RKO (cell line): ENCODE data around the gene HSPB9.

Experiments used
- DNase-seq: peaks from one replicate; pipeline ENCODE4 v3.0.0-alpha.2; 2016; ENCODE audit warnings: low spot score

The HSPB9 gene, protein sequence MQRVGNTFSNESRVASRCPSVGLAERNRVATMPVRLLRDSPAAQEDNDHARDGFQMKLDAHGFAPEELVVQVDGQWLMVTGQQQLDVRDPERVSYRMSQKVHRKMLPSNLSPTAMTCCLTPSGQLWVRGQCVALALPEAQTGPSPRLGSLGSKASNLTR

DNA sequence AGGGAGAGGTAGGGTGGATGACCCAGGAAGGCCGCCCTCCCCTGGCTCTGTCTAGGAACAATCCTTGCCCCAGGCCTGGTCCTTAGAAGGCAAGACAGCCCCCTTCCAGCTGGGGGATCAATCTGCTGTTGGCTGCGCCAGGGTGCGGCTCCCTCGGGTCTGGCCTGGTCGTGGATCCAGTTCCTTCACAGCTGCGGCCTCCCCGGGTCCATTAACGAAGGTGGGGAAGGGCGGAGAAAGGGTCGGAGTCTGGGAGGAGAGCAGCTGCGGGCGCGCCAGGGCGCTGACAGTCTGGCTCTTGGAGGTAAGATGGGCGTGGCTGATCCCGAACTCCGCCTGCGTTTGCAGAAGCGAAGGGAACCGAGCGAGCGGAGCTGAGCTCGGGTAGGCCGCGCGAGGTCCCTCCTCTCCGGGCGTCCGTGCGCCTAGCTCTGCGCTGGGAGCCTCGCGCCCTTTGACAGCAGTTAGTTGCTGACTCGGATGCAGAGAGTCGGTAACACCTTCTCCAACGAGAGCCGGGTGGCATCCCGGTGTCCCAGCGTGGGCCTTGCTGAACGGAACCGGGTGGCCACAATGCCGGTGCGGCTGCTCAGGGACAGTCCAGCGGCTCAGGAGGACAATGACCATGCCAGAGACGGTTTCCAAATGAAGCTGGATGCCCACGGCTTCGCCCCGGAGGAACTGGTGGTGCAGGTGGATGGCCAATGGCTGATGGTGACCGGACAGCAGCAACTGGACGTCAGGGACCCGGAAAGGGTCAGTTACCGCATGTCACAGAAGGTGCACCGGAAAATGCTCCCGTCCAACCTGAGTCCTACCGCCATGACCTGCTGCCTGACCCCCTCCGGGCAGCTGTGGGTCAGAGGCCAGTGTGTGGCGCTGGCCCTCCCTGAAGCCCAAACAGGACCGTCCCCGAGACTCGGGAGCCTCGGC lies at the start of gene HSPB9:
Gene HSPB9, plus strand, starts transcription at position 434 of the 933 bp plus-strand sequence. Its CDS starts 47 bp downstream, at position 481.
- no peak for DNase-seq

GRCh38 chr17:42075789-42076188 lies 46.8 kb upstream of the HSPB9 start:
- DNase-seq, result no peak

DNA sequence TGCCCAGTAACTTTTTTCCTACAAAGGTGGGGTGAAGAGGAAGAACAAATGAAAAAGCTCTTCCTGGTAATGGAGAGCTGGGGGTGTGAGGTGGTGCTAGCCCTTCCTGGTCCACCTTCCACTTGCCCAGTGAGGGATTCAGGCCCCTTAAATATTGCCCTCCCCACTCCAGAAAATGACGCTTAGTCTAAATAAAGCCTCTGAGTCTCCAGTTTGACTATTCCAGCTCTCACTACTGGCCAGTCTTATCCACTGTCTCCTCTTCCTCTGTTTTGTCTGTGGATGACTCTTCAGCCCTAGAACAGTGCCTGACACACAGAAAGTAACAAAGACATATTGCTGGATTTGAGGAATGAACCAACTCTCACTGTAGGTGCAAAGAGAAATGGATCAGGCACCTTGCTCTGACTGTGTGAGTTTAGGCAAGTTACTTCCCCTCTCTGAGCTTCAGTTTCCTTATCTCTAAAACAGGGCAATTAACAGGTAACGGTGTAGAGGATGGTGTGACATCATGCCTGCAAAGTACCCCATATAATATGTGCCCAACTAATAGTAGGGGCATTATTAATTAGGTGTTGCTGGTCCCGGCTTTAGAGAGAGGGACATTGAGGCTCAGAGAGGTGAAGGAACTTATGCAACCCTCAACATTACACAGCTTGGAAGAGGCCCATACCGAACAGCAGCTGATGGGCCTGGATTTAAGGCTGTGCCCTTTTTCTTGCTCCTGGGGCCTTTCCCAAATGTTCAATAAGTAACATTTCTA lies 45.6 kb upstream of the HSPB9 start:
- no peak for DNase-seq

DNA sequence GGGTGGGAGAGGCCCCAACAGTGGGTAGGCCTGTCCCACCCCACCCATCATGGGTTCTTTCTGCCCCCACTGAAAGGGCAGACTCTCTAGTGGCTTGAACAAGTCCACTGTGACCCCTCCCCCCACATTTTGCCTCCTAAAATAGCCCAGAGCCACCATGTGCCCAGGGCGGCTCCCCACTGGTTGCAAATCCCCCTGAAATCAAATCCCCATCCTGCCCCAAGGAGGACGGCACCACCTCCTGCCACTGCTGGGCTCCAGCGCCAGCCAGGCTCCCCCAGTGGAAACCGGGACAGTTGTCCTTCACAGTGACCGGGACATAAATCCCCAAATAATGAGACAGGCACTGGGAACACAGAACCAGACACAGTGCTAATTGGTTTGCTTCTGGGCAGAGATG lies 44.8 kb upstream of the HSPB9 start:
- no peak for DNase-seq

DNA sequence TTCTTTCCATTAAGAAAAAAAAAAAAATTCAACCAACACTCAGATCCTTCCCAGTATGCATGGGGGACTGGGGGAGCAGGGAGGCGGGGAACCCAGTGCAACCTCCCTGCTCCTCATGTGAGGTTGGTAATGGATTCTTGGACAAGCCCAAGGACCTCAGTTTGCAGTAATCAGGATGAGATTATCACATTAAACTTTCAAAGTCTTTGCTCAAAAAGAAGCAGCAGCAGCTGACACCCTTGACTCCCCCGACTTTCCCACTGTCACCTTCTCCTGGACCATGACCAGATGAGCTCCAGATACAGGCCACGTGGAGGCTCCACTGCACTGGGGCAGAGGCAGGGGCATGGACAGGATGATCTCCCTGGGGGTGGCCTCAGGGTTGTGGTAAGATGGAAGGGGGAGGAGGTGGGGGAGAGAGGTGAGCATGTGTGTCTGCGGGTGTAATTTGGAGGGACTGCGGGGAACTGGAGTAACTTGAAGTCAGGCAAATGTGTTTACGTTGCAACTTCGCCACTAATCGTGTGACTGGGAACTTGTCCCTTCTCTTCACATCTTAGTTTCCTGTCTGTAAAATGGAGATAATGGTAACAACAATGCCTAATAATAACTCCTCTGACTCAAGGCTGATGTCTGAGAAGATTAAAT lies 44.1 kb upstream of the HSPB9 start:
- no peak for DNase-seq

- no peak for DNase-seq
Observed at GRCh38 chr17:42079541-42079940, 43.1 kb upstream of the HSPB9 start.

DNA sequence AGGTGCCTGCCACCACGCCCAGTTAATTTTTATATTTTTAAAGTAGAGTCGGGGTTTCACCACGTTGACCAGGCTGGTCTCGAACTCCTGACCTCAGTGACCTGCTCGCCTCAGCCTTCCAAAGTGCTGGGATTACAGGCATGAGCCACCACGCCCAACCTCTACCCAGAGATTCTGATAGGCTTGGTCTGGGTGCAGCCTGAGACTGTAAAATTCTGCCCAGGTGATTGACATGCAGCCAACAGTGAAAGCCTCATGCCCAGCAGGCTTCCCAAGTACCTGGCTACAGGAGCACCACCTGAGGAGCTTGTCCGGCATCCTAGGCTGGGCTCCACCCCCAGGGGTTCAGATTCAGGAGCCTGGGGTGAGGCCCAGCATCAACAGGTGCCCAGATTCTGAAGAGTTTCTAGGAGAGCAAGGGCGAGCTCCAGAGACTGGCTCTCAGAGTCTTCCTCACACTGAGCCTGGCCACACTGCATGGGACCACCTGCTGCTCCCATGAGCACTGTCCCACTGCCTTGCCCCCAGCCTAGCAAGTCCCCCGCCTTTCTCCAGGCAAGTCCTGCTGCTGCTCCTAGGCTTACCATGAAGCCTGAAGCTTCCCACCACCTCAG lies 41.0 kb upstream of the HSPB9 start:
- DNase-seq, result no peak

DNA sequence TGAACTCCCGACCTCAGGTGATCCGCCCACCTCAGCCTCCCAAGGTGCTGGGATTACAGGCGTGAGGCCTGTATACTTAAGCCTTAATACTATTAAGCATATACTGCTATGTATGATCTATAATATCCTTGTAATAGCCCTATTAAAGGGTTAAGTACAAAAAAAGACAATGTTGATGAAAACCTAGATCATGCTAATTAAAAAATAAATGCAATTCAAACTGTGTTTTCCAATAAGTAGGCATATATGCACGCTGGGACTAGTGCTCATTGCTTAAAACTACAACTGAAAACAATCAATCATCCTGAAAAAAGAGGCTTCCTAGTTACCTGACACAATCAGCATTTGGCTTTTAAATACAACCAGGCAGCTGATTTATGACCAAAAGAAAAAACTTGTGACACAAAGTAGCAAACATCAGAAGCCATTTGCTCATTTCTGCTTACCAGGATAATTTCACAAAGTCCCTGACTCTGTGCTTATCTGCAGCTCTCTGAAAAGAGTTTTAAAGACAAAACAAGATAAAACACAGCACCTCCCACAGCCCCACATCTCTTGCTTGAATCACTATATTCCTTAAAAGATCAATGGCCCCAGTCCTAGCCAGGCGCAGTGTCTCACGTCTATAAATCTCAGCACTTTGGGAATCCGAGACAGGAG lies 35.4 kb upstream of the HSPB9 start:
- no peak for DNase-seq

DNA sequence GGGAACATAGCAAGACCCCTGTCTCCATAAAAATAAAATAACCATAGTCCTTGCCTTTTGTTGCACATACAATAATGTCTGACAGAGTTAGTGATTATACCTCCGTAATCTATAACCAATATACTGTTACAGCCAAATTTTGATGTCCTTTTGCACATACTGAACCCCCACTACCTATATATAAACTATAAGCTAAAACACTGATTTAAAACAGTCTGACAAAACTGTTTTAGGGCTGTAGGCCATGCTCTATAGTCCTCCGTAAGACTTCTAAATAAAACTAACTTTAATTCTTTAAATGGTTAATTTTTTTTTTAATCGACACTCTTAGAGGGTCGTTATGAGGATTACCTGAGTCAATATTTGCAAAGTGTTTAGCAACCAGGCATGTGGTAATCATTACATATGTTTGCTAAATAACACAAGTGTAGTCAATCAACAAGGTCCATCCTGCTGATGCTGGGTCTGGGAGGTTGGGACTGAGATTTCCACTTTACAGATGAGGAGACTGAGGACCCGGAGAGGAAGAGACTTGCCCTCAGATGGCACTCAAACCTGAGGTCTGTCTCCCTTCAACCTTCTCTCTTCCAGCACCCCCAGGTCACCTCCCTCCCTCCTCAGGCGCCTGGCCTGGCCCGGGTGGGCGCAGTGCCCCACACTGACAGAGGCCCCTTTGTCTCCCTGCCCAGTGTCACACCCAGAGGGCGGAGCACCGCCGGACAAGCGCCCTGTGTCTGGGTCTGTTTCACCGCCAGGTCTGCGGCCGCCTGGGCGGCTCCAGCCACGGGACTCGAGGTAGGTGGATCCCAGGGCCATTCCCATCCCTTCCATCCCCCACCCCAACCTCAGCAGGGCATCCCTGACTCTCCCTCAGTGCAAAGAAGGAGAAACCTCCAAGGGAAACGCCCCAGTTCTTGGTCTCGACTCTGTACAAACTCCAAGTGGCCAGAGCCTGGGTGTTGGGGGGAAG lies 34.6 kb upstream of the HSPB9 start:
- DNase-seq, result no peak

GRCh38 chr17:42088736-42089135 lies 33.9 kb upstream of the HSPB9 start:
- no peak for DNase-seq

DNA sequence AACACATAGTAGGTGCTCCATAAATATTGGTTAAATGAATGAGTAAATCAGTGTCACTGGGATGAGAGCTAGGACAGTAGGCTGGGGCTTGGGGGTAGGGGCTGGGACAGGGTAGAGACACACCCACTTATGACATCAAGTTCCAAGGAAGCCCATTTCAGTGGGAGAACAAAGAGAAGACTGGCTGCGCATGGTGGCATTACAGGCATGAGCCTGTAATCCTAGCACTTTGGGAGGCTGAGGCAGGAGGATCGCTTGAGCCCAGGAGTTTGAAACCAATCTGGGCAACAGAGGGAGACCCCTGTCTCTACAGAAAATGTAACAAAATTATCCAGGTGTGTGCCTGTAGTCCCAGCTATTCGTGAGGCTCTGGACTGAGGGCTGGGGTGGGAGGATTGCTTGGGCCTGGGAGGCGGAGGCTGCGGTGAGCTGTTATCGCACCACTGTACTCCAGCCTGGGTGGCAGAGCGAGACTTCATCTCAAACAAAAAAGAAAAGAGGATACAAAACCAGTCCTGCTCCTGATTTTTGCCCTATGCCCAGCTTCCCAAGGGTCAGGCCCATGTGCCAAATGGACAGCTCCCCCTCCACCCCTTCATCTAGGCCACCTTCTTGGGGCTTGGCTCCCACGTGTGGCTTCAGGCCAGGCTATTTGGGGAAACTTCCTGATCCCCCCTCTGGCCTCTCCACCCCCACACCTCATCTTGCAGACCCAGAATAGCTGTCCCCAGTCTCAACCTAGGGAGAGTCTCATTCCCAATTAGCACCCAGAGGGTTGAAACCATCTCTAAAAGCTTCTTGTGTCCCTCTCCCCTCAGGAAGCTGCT lies 31.4 kb upstream of the HSPB9 start:
- DNase-seq, result no peak

GRCh38 chr17:42092939-42093338 lies 29.7 kb upstream of the HSPB9 start:
- no peak for DNase-seq

GRCh38 chr17:42094375-42095069 lies 28.1 kb upstream of the HSPB9 start:
- DNase-seq, result no peak

GRCh38 chr17:42096360-42097111 lies 26.1 kb upstream of the HSPB9 start:
- no peak for DNase-seq

DNA sequence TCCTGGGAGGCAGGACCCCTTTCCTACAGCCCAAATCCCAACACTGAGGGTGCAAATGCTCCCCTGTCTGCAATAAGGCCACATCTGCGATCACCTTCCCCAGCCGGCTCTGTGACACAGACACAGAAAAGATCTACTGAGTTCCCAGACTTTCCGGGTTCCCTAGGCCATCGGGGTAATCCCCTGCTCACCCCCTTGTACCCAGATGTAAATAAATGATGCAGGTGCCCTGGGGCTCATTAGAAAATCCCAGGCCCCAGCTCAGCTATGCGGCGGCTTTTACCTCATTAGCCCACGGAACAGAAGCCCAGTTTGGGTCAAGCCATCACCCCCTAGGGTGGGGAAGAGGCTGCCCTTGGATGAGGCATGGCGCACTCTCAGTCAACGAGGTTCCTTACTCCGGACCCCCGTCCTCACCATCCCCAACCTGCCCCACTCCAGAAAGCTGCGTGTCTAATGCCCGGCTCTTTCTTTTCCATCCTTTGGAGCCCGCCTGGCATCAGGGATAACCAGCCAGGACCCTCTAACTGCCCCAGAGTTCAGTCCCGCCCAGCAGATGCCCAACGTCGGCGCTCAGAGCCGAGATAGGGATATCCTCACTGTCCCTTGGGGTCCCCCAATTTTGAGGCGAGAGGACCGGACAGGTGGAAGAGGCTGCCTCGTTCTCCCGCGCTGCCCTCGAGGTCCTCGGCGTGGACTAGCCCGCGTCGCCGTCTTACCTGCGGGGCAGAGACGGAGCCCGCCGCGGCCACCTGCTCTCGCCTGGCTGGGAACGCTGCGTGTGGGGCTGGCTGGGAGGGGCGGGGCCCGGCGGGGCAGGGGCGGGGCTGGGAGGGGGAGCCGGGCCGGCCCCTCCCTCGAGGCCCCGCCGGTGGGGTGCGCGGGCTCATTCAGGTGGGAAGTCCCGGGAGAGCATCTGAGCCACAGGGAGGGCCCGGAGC lies 24.6 kb upstream of the HSPB9 start, which contains the start of gene ZNF385C:
Gene ZNF385C, minus strand, starts transcription at position 783 of the 941 bp plus-strand sequence. CDS start 35,417 bp downstream, outside the sequence.
- no peak for DNase-seq

DNA sequence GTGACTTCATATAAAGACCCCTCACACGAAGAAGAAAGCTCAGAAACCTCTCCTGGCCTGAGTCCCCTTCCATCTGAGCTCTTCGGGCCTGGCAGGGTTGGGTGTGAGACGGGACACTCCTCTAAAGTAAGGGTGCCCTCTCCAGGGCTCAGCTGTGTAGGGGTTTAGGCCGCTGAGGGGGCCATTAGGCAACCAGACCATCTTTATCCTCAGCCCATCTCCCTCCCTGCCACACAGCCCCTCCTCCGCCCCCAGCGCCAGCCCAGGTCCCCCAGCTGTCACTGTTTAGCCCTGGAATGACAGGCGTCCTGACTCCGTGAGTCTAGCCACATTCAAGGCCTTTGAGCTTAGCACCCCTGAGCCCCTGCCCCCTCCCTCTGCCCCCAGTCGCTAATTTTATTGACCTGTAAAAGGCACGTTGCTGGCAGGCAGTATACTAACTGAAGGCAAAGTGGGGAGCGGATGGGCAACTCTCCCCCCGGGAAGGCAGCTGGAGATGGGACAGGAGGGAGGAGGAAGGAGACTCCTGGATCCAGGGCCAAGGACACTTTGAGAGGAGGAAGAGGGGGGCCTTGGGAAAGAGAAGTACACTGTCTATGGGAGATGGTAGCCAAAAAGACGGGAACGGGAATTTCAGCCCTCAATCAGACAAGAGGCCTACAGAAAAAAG lies 23.7 kb upstream of the HSPB9 start:
- DNase-seq, result no peak
